ENCODE data around the gene BACE1-AS.

DNA sequence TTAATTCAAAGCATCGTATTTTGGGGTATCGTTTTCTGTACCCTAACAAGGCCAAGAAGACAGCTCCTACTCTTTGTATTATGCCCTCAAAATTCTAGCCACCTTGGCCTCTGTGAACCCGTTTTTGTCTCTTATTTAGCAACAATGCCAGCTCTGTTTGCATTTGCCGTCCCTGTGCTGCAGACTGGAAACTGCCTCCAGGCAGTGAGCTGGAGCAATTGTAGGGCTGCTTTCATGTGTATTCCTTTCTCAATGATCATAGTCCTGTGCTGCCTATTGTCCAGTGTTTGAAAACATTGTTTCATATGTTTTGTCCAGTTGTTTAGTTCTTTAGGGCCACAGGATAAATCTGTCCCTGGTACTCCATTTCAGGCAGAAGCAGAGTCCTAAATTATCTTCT, 19.9 kb upstream of the BACE1-AS start:
- TF ChIP-seq EZH2 (IDR thresholded peaks at IDR 0.05) = no peak
- TF ChIP-seq, protein P1, sequence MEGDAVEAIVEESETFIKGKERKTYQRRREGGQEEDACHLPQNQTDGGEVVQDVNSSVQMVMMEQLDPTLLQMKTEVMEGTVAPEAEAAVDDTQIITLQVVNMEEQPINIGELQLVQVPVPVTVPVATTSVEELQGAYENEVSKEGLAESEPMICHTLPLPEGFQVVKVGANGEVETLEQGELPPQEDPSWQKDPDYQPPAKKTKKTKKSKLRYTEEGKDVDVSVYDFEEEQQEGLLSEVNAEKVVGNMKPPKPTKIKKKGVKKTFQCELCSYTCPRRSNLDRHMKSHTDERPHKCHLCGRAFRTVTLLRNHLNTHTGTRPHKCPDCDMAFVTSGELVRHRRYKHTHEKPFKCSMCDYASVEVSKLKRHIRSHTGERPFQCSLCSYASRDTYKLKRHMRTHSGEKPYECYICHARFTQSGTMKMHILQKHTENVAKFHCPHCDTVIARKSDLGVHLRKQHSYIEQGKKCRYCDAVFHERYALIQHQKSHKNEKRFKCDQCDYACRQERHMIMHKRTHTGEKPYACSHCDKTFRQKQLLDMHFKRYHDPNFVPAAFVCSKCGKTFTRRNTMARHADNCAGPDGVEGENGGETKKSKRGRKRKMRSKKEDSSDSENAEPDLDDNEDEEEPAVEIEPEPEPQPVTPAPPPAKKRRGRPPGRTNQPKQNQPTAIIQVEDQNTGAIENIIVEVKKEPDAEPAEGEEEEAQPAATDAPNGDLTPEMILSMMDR (IDR thresholded peaks at IDR 0.05) = no peak

Data from neural progenitor cell (in vitro differentiated cells).